ENCODE data around the gene METTL17.

Gene METTL17

GRCh38 chr14:21043387-21043973 is 53.7 kb downstream of the METTL17 start:
- TF ChIP-seq CTCF (IDR thresholded peaks at IDR 0.05) (no peak), ZFX (IDR thresholded peaks at IDR 0.05; ENCODE audit: borderline replicate concordance) (no peak)
- no peak overlapping the region for H3K27ac ChIP-seq

- TF ChIP-seq ZFX (IDR thresholded peaks at IDR 0.05; ENCODE audit: borderline replicate concordance) (no peak), CTCF (IDR thresholded peaks at IDR 0.05) (no peak)
- no peak overlapping the region for H3K27ac ChIP-seq
These were observed 54.3 kb downstream of the METTL17 start for GRCh38 chr14:21043974-21044618.

Measured in 22Rv1 (cell line).